ENCODE measurements around the gene TMTC4. TPM values are rescaled to one million over a fixed set of nuclear protein-coding genes. Genes with fewer than 3 reads are reported as not detected.

Gene TMTC4
- total RNA-seq, 1 experiment from 2014 or later = 14.6 TPM

DNA sequence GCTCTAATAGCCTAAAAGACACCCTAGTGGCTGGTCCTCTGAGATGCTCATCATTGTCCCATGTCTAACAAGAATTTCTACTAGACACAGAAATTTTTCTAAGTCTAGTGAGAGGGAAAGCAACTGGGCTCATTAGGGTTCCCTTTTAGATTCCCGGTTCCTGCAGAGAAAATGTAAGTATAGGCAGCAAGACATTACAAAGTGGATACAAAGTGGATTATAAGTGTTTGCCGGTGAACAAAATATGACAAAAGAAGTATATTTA is 20.8 kb upstream of the TMTC4 start:
- ChIA-PET CTCF (no interaction called here), POLR2A (no interaction called here)
- ATAC-seq (no peak), DNase-seq (ENCODE audit: low read depth, low spot score) (no peak)
- H3K4me1 ChIP-seq (ENCODE audit: control insufficient read depth, insufficient read depth, low read length) = no peaks in the 10 kb centered on the region
- no TSS peak for BruUV-seq (replicated peaks)
- TF ChIP-seq, protein P1, sequence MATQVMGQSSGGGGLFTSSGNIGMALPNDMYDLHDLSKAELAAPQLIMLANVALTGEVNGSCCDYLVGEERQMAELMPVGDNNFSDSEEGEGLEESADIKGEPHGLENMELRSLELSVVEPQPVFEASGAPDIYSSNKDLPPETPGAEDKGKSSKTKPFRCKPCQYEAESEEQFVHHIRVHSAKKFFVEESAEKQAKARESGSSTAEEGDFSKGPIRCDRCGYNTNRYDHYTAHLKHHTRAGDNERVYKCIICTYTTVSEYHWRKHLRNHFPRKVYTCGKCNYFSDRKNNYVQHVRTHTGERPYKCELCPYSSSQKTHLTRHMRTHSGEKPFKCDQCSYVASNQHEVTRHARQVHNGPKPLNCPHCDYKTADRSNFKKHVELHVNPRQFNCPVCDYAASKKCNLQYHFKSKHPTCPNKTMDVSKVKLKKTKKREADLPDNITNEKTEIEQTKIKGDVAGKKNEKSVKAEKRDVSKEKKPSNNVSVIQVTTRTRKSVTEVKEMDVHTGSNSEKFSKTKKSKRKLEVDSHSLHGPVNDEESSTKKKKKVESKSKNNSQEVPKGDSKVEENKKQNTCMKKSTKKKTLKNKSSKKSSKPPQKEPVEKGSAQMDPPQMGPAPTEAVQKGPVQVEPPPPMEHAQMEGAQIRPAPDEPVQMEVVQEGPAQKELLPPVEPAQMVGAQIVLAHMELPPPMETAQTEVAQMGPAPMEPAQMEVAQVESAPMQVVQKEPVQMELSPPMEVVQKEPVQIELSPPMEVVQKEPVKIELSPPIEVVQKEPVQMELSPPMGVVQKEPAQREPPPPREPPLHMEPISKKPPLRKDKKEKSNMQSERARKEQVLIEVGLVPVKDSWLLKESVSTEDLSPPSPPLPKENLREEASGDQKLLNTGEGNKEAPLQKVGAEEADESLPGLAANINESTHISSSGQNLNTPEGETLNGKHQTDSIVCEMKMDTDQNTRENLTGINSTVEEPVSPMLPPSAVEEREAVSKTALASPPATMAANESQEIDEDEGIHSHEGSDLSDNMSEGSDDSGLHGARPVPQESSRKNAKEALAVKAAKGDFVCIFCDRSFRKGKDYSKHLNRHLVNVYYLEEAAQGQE (IDR thresholded peaks at IDR 0.05; ENCODE audit: insufficient read depth in 1 of 2, low read depth in 2 of 2, low read length in 1 of 2) = no peak
- no peak for TF ChIP-seq SIN3A (IDR thresholded peaks at IDR 0.05; ENCODE audit: borderline replicate concordance, insufficient read depth, low read depth, low read length)
- TF ChIP-seq, protein P2, sequence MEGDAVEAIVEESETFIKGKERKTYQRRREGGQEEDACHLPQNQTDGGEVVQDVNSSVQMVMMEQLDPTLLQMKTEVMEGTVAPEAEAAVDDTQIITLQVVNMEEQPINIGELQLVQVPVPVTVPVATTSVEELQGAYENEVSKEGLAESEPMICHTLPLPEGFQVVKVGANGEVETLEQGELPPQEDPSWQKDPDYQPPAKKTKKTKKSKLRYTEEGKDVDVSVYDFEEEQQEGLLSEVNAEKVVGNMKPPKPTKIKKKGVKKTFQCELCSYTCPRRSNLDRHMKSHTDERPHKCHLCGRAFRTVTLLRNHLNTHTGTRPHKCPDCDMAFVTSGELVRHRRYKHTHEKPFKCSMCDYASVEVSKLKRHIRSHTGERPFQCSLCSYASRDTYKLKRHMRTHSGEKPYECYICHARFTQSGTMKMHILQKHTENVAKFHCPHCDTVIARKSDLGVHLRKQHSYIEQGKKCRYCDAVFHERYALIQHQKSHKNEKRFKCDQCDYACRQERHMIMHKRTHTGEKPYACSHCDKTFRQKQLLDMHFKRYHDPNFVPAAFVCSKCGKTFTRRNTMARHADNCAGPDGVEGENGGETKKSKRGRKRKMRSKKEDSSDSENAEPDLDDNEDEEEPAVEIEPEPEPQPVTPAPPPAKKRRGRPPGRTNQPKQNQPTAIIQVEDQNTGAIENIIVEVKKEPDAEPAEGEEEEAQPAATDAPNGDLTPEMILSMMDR (IDR thresholded peaks at IDR 0.05) = no peak
- TF ChIP-seq POLR2AphosphoS5 (IDR thresholded peaks at IDR 0.05; ENCODE audit: low read depth, low read length) = no peak
- TF ChIP-seq TCF7L2 (IDR thresholded peaks at IDR 0.05; ENCODE audit: low read depth, low read length) = no peak
- no peaks in the 10 kb centered on the region for H3K27me3 ChIP-seq (ENCODE audit: control insufficient read depth, insufficient read depth, low read length)
- in situ Hi-C loops (cut with HindIII; ENCODE audit: low pct_unique_long_range_greater_than_20kb, low sequenced_read_pairs) = no loop called here
- no peaks in the 10 kb centered on the region for H3K36me3 ChIP-seq (ENCODE audit: control insufficient read depth, insufficient read depth, low read length)
- intact Hi-C loops (cut with micrococcal nuclease; ENCODE audit: unreplicated experiment) = no loop called here
- no peak overlapping the region for H3K4me3 ChIP-seq (ENCODE audit: low read depth in 2 of 2, low read length in 2 of 2)
- H3K27ac ChIP-seq (ENCODE audit: low read length) = no peak overlapping the region
- no peaks in the 10 kb centered on the region for H3K9me3 ChIP-seq (ENCODE audit: control insufficient read depth, insufficient read depth, low read depth, low read length)

DNA sequence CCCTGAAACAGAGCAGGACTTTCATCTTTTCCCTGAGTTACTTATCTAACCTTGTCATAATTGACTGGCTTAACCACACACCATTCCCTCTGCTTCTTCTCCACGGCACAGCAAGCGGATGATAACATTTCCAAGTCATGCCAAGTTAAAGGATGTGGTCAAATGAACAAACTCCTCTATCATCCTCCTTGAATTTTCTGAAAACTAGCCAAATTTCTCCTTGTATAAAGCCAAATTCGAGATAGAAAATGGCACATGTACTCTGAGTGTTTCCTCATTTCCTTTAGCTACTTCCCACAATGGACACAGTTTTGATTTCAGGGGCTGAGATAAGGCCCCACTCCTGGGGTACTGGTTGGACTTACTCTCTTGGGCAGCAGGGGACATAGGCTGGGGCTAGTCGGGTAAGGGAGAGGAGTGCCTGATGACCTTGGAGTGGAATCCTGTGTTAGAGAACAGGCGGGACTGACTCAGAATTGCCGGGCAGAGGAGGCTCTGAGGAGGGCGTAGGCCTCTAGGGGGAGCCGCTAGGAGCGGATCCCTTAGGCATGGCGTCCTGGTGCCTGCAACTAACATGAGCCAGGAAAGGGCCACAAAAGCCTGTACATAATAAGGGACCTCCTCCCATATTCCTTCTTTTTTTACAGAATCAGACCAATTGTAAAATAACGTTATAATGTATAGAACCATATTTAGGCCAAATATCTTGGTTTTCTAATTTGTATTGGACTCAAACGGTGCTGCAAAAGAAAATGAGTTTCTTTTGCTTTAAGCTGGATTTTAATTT is 20.3 kb upstream of the TMTC4 start:
- Histone ChIP-seq H3K36me3 (ENCODE audit: control insufficient read depth, insufficient read depth, low read length) (no peaks in the 10 kb centered on the region), H3K4me1 (ENCODE audit: control insufficient read depth, insufficient read depth, low read length) (no peaks in the 10 kb centered on the region), H3K27me3 (ENCODE audit: control insufficient read depth, insufficient read depth, low read length) (no peaks in the 10 kb centered on the region), H3K9me3 (ENCODE audit: control insufficient read depth, insufficient read depth, low read depth, low read length) (no peaks in the 10 kb centered on the region), H3K27ac (ENCODE audit: low read length) (no peak overlapping the region), H3K4me3 (ENCODE audit: low read depth in 2 of 2, low read length in 2 of 2) (no peak overlapping the region)
- POLR2A ChIA-PET = no interaction called here
- intact Hi-C loops (cut with micrococcal nuclease; ENCODE audit: unreplicated experiment) (no loop called here), in situ Hi-C loops (cut with HindIII; ENCODE audit: low pct_unique_long_range_greater_than_20kb, low sequenced_read_pairs) (no loop called here)
- CTCF ChIA-PET = interaction anchor here (0.6 kb wide), 1 partner anchor 12 kb away, joined by 4 read pairs; no protein-coding TSS in a partner anchor
- no peak for DNase-seq (ENCODE audit: low read depth, low spot score)
- TF ChIP-seq, protein P1 (IDR thresholded peaks at IDR 0.05; ENCODE audit: insufficient read depth in 1 of 2, low read depth in 2 of 2, low read length in 1 of 2) = no peak
- TF ChIP-seq, protein P2 (IDR thresholded peaks at IDR 0.05) = peak; percentile 73
- BruUV-seq (replicated peaks) = no TSS peak
- ATAC-seq = peak; percentile 97
